Measurements from ENCODE around the gene ZBTB45.

Gene ZBTB45

GRCh38 chr19:58516964-58517833 is 2.4 kb downstream of the ZBTB45 start:
- no peak for ATAC-seq
- TF ChIP-seq ZNF565 (CRISPR knock-in tag; conservative IDR thresholded peaks at IDR 0.05; ENCODE audit: low read depth): no peak
- TF ChIP-seq TCF4 (CRISPR knock-in tag; IDR thresholded peaks at IDR 0.05; ENCODE audit: borderline replicate concordance): no peak
- TF ChIP-seq GLIS3 (CRISPR knock-in tag; IDR thresholded peaks at IDR 0.05): no peak
- no peak for TF ChIP-seq BACH2 (CRISPR knock-in tag; IDR thresholded peaks at IDR 0.05; ENCODE audit: borderline replicate concordance)

- TF ChIP-seq ZNF565 (CRISPR knock-in tag; conservative IDR thresholded peaks at IDR 0.05; ENCODE audit: low read depth): no peak
- no peak for TF ChIP-seq GLIS3 (CRISPR knock-in tag; IDR thresholded peaks at IDR 0.05)
- TF ChIP-seq PATZ1 (CRISPR knock-in tag; IDR thresholded peaks at IDR 0.05; ENCODE audit: borderline replicate concordance): no peak
- no peak for TF ChIP-seq ZC3H10 (CRISPR knock-in tag; IDR thresholded peaks at IDR 0.05)
- no peak for TF ChIP-seq CSRNP3 (CRISPR knock-in tag; IDR thresholded peaks at IDR 0.05)
- no peak for TF ChIP-seq ZNF8 (CRISPR knock-in tag; IDR thresholded peaks at IDR 0.05)
- no peak for TF ChIP-seq ZFP3 (CRISPR knock-in tag; IDR thresholded peaks at IDR 0.05)
- no peak for TF ChIP-seq CREB5 (CRISPR knock-in tag; IDR thresholded peaks at IDR 0.05; ENCODE audit: low read depth)
- TF ChIP-seq ESRRG (CRISPR knock-in tag; IDR thresholded peaks at IDR 0.05): no peak
- no peak for TF ChIP-seq CSDC2 (CRISPR knock-in tag; IDR thresholded peaks at IDR 0.05)
- TF ChIP-seq PPARA (CRISPR knock-in tag; IDR thresholded peaks at IDR 0.05; ENCODE audit: borderline replicate concordance): no peak
- no peak for TF ChIP-seq TSHZ2 (CRISPR knock-in tag; IDR thresholded peaks at IDR 0.05)
- no peak for TF ChIP-seq BACH2 (CRISPR knock-in tag; IDR thresholded peaks at IDR 0.05; ENCODE audit: borderline replicate concordance)
- no peak for TF ChIP-seq ARNTL (CRISPR knock-in tag; IDR thresholded peaks at IDR 0.05; ENCODE audit: borderline replicate concordance, low read depth)
- no peak for ATAC-seq
Measured at GRCh38 chr19:58516246-58516836, 3.3 kb downstream of the ZBTB45 start.

- TF ChIP-seq CSRNP3 (CRISPR knock-in tag; IDR thresholded peaks at IDR 0.05) (no peak), CSDC2 (CRISPR knock-in tag; IDR thresholded peaks at IDR 0.05) (no peak), POU6F1 (CRISPR knock-in tag; IDR thresholded peaks at IDR 0.05; ENCODE audit: borderline replicate concordance, low read depth) (no peak), ARNTL (CRISPR knock-in tag; IDR thresholded peaks at IDR 0.05; ENCODE audit: borderline replicate concordance, low read depth) (no peak)
- no peak for ATAC-seq
Measured at GRCh38 chr19:58515259-58515658, 4.4 kb downstream of the ZBTB45 start.

Data from SK-N-SH treated with all-trans-retinoic acid at 6 μM for 48 hours (cell line).